ENCODE data around the gene SS18L1. TPM values are rescaled to one million over a fixed set of nuclear protein-coding genes. Genes with fewer than 3 reads are reported as not detected.

Gene SS18L1
- total and polyA plus RNA-seq, 3 donors from 2014 or later, result 16.2 to 69.5 (median 54.6) TPM

GRCh38 chr20:62202083-62202395 is 58.5 kb downstream of the SS18L1 start:
- no peak for DNase-seq
- 61 to 78% methylated on average over 5 of the region's 5 CpGs for WGBS, 2 donors
- Histone ChIP-seq H3K27me3 (no peaks in the 10 kb centered on the region), H3K27ac (no peak overlapping the region), H3K9me3 (no peaks in the 10 kb centered on the region), H3K4me3 (no peak overlapping the region), H3K36me3 (ENCODE audit: low read depth, missing control alignments) (no peaks in the 10 kb centered on the region), H3K4me1 (no peaks in the 10 kb centered on the region)
- intact Hi-C loops (cut with DNase I; ENCODE audit: low total_unique reads), result no loop called here
- TF ChIP-seq POLR2A (IDR thresholded peaks at IDR 0.05), result no peak
- no peak for TF ChIP-seq CTCF (IDR thresholded peaks at IDR 0.05)

- Histone ChIP-seq H3K27me3 (no peaks in the 10 kb centered on the region), H3K4me1 (no peaks in the 10 kb centered on the region), H3K36me3 (ENCODE audit: low read depth, missing control alignments) (no peaks in the 10 kb centered on the region), H3K9me3 (no peaks in the 10 kb centered on the region), H3K27ac (no peak overlapping the region), H3K4me3 (no peak overlapping the region)
- no peak for TF ChIP-seq POLR2A (IDR thresholded peaks at IDR 0.05)
- TF ChIP-seq CTCF (IDR thresholded peaks at IDR 0.05), result no peak
- 85 to 89% methylated on average over 23 of the region's 23 CpGs for WGBS, 2 donors
- intact Hi-C loops (cut with DNase I; ENCODE audit: low total_unique reads), result no loop called here
- DNase-seq, result no peak
These were observed 59.3 kb downstream of the SS18L1 start for GRCh38 chr20:62202676-62203377.

- Histone ChIP-seq H3K36me3 (ENCODE audit: low read depth, missing control alignments) (no peaks in the 10 kb centered on the region), H3K9me3 (no peaks in the 10 kb centered on the region), H3K4me1 (no peaks in the 10 kb centered on the region), H3K27me3 (no peaks in the 10 kb centered on the region), H3K4me3 (no peak overlapping the region), H3K27ac (no peak overlapping the region)
- intact Hi-C loops (cut with DNase I; ENCODE audit: low total_unique reads), result no loop called here
- DNase-seq, result no peak
- TF ChIP-seq POLR2A (IDR thresholded peaks at IDR 0.05), result no peak
- TF ChIP-seq CTCF (IDR thresholded peaks at IDR 0.05), result no peak
- 86 to 89% methylated on average over 22 of the region's 22 CpGs for WGBS, 2 donors
These were observed 59.9 kb downstream of the SS18L1 start for GRCh38 chr20:62203378-62204030.

GRCh38 chr20:62205618-62206387 is 62.2 kb downstream of the SS18L1 start:
- Histone ChIP-seq H3K27me3 (no peaks in the 10 kb centered on the region), H3K9me3 (no peaks in the 10 kb centered on the region), H3K4me1 (no peaks in the 10 kb centered on the region), H3K36me3 (ENCODE audit: low read depth, missing control alignments) (no peaks in the 10 kb centered on the region), H3K27ac (no peak overlapping the region), H3K4me3 (no peak overlapping the region)
- no peak for DNase-seq
- TF ChIP-seq CTCF (IDR thresholded peaks at IDR 0.05) (no peak), POLR2A (IDR thresholded peaks at IDR 0.05) (no peak)
- WGBS, 2 donors, result 93 to 94% methylated on average over 37 to 38 of the region's 38 CpGs
- intact Hi-C loops (cut with DNase I; ENCODE audit: low total_unique reads), result no loop called here

All from testis (tissue), 3 donors.